ENCODE measurements around the gene NUDT8.
A peak's percentile ranks its signal among the peaks of the same experiment; 100 is the strongest.

- TF ChIP-seq PBX3 (IDR thresholded peaks at IDR 0.05): no peak
- TF ChIP-seq, protein P1, sequence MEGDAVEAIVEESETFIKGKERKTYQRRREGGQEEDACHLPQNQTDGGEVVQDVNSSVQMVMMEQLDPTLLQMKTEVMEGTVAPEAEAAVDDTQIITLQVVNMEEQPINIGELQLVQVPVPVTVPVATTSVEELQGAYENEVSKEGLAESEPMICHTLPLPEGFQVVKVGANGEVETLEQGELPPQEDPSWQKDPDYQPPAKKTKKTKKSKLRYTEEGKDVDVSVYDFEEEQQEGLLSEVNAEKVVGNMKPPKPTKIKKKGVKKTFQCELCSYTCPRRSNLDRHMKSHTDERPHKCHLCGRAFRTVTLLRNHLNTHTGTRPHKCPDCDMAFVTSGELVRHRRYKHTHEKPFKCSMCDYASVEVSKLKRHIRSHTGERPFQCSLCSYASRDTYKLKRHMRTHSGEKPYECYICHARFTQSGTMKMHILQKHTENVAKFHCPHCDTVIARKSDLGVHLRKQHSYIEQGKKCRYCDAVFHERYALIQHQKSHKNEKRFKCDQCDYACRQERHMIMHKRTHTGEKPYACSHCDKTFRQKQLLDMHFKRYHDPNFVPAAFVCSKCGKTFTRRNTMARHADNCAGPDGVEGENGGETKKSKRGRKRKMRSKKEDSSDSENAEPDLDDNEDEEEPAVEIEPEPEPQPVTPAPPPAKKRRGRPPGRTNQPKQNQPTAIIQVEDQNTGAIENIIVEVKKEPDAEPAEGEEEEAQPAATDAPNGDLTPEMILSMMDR (IDR thresholded peaks at IDR 0.05): no peak
- TF ChIP-seq, protein P2, sequence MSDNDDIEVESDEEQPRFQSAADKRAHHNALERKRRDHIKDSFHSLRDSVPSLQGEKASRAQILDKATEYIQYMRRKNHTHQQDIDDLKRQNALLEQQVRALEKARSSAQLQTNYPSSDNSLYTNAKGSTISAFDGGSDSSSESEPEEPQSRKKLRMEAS (IDR thresholded peaks at IDR 0.05; ENCODE audit: low read depth): peak; percentile 71
- no peak for TF ChIP-seq RAD21 (IDR thresholded peaks at IDR 0.05; ENCODE audit: low read length)
- no peak for TF ChIP-seq EZH2phosphoT487 (IDR thresholded peaks at IDR 0.05; ENCODE audit: borderline replicate concordance, low read depth)
- TF ChIP-seq FOSL2 (IDR thresholded peaks at IDR 0.05; ENCODE audit: borderline replicate concordance, low read depth): no peak
- TF ChIP-seq REST (IDR thresholded peaks at IDR 0.05; ENCODE audit: low read depth, low read length): no peak
- no peak for TF ChIP-seq SMC3 (IDR thresholded peaks at IDR 0.05; ENCODE audit: low read depth, low read length)
Observed at GRCh38 chr11:67584205-67584880, 45.4 kb downstream of the NUDT8 start.

Measured in SK-N-SH (cell line).